Peyer's patch (tissue), 4 donors: ENCODE results near the gene PLEKHH1.
A peak's percentile ranks its signal among the peaks of the same experiment; 100 is the strongest.

Experiments
- POLR2A ChIP-seq, 2 donors: fragments of 450-650 bp; IDR thresholded peaks; one replicate each; pipeline ENCODE4 v1.5.1; 2017; ENCODE audit warnings: antibody characterized with exemption in 2 of 2, mild to moderate bottlenecking in 2 of 2, moderate library complexity in 2 of 2
- TF ChIP-seq, protein P1 (sequence below), 6 experiments: fragments of 450-650 bp in 4 of 6; fragments of 200-600 bp in 2 of 6; sonication (generic) in 1 of 6; IDR thresholded peaks; one replicate each; pipeline ENCODE4 v1.5.1; 2017 to 2019; ENCODE audit warnings: antibody characterized with exemption in 6 of 6, mild to moderate bottlenecking in 3 of 6, moderate library complexity in 1 of 6

DNA sequence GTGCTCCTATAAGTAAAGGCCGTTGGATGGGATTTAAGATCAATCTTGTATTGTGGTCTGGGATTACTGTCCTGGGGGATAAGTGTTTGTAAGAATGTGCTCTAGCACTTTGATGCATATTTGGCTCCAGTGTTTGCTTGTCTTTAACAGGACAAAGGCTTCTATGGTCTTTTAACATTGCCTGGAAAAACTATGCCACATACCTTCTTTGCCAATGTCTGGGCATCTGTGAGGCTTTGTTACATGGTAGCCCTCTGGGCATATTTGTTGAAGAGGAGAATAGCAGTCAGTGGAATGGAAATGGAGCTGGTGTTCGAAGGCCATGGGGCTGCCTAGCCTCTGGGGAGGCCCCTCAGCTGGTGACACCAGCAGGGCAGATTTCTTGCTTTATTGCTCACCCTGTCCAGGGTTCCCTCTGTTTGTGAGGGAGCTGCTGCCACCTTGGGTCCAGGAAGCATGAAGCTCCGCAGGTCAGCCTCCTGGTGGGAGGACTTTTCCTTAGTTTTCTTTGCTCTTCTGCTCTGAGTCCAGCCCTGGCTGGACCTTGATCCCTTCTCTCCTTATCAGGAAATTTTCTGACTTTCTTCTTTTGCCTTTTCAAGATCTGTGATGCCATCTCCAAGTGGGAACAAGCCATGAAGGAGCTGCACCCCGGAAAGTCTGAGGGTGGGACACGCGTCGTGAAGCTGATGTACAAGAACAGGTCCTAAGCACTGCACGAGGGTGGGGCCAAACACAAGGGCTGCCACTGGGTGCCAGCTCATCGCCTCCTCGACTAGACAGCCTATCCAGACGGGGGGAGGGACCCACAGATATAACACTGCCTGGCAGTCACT is 47.5 kb downstream of the PLEKHH1 start:
- TF ChIP-seq, protein P1, sequence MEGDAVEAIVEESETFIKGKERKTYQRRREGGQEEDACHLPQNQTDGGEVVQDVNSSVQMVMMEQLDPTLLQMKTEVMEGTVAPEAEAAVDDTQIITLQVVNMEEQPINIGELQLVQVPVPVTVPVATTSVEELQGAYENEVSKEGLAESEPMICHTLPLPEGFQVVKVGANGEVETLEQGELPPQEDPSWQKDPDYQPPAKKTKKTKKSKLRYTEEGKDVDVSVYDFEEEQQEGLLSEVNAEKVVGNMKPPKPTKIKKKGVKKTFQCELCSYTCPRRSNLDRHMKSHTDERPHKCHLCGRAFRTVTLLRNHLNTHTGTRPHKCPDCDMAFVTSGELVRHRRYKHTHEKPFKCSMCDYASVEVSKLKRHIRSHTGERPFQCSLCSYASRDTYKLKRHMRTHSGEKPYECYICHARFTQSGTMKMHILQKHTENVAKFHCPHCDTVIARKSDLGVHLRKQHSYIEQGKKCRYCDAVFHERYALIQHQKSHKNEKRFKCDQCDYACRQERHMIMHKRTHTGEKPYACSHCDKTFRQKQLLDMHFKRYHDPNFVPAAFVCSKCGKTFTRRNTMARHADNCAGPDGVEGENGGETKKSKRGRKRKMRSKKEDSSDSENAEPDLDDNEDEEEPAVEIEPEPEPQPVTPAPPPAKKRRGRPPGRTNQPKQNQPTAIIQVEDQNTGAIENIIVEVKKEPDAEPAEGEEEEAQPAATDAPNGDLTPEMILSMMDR (IDR thresholded peaks at IDR 0.05): peak in 3 of 6 experiments; percentile 50 to 52 (median 50)
- no peak for TF ChIP-seq POLR2A (IDR thresholded peaks at IDR 0.05)
